Astrocyte of the cerebellum (primary cell): ENCODE measurements around the gene KCNN4.
"Not testable (repeated sequence)": the region's sequence is repeated elsewhere in the genome, so short reads cannot be mapped to it uniquely, and the experiment has no call there.

Experiments
- DNase-seq: peaks from one replicate; pipeline ENCODE4 v3.0.0-alpha.2; 2011; ENCODE audit warnings: low read depth
- H3K4me3 ChIP-seq: 2 replicates; pipeline ENCODE4 v1.5.1; 2011; ENCODE audit warnings: mild to moderate bottlenecking, low read depth, low read length, moderate library complexity
- in situ Hi-C: cut with HindIII; loops from 2 replicates; pipeline ENCODE4 v1.10.0; 2017; ENCODE audit warnings: low sequenced_read_pairs
- TF ChIP-seq, protein P1 (sequence below): IDR thresholded peaks from 2 replicates; pipeline ENCODE4 v1.5.1; 2012; ENCODE audit warnings: low read length, low read depth, moderate library complexity, mild to moderate bottlenecking; ENCODE audit errors: missing control alignments

Gene KCNN4

GRCh38 chr19:43780706-43781525, at the start of gene KCNN4:
Gene KCNN4 (minus strand): TSS chr19:43780973. CDS start chr19:43780861, 112 bp downstream.
- in situ Hi-C loops, result no loop called here
- TF ChIP-seq, protein P1, sequence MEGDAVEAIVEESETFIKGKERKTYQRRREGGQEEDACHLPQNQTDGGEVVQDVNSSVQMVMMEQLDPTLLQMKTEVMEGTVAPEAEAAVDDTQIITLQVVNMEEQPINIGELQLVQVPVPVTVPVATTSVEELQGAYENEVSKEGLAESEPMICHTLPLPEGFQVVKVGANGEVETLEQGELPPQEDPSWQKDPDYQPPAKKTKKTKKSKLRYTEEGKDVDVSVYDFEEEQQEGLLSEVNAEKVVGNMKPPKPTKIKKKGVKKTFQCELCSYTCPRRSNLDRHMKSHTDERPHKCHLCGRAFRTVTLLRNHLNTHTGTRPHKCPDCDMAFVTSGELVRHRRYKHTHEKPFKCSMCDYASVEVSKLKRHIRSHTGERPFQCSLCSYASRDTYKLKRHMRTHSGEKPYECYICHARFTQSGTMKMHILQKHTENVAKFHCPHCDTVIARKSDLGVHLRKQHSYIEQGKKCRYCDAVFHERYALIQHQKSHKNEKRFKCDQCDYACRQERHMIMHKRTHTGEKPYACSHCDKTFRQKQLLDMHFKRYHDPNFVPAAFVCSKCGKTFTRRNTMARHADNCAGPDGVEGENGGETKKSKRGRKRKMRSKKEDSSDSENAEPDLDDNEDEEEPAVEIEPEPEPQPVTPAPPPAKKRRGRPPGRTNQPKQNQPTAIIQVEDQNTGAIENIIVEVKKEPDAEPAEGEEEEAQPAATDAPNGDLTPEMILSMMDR, result no peak
- DNase-seq, result no peak

GRCh38 chr19:43826787-43827754, 46.3 kb upstream of the KCNN4 start, which contains the start of gene ZNF283:
Gene ZNF283 (plus strand): TSS chr19:43827321. CDS start chr19:43833505, 6,184 bp downstream.
- TF ChIP-seq, protein P1, result no peak
- H3K4me3 ChIP-seq, result peak within 1 kb of the TSS; percentile 61
- in situ Hi-C loops, result no loop called here
- DNase-seq, result peak; percentile 74

More at GRCh38 chr19:43780706-43781525, at the start of gene KCNN4:
- no peak within 1 kb of the TSS for H3K4me3 ChIP-seq

GRCh38 chr19:43824572-43824971, 43.8 kb upstream of the KCNN4 start:
- H3K4me3 ChIP-seq, in situ Hi-C loops, DNase-seq: not testable (repeated sequence)

DNA sequence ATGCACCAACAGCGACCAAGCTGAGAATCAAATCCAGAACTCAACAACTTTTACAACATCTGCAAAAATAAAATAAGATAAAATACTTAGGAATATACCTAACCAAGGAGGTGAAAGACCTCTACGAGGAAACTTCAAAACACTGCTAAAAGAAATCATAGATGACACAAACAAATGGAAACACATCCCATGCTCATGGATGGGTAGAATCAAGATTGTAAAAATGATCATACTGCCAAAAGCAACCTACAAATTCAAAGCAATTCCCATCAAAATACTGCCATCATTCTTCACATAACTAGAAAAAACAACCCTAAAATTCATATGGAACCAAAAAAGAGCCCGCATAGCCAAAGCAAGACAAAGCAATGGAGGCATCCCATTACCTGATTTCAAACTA, 43.1 kb upstream of the KCNN4 start:
- H3K4me3 ChIP-seq, in situ Hi-C loops, DNase-seq: not testable (repeated sequence)

- TF ChIP-seq, protein P1, result no peak
- in situ Hi-C loops, result no loop called here
- peak overlapping the region; percentile 39 for H3K4me3 ChIP-seq
- no peak for DNase-seq
Observed at GRCh38 chr19:43820884-43821215, 40.1 kb upstream of the KCNN4 start.

DNA sequence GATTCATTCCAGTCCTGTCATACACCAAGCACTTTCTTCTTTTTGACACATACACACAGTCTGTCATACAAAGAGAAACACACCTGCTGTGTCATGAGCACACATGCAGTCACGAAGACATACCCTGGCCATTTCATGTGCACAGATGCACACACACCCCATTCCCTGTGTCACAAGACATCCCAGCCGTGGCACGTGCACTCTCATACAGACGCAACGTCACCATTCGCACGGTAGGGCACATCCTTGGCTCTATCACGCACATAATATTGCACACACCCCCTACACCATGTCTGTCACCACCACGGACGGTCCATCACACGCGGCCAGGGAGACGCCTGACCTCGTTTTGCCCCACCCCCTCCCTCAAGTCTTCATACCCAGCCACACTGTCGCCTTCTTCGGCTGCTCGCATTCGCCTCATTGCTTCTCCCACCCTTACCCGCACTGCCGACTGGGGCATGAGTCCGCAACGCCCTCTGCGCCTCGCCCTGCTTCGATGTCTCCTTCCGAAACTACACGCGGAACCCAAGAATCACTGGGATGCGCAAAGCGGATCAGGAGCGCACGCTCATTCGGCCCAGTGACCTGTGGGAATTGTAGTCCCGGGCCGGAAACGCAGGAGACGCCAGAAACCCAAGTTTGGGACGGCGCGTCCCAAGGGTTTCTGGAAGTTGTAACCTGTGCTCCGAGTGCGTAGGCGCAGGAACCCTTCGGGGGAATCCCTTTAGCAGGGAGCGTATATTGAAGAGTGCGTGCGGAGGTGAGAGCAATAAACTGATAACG, 39.5 kb upstream of the KCNN4 start:
- in situ Hi-C loops, result no loop called here
- DNase-seq, result no peak
- TF ChIP-seq, protein P1, result no peak
- peak overlapping the region; percentile 39 for H3K4me3 ChIP-seq

DNA sequence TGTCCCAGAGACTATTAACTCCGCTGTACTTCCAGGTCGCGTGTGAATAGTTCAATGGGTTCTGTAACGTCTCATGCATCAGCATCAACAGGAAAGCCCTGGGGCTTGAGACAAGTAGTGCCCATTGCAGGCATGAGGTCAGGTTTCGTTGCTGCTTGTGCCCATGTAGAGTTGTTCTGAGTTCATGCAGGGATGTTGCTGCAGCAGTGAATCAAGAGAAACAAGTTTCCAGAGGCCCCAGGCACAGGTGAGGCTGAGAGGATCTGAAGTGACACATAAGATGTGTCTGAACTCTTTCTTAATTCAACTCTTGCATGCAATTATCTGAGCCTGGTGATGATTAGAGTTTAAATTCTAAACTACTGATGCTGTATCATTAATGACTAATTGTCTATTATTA, 37.7 kb upstream of the KCNN4 start:
- H3K4me3 ChIP-seq, result no peak overlapping the region
- in situ Hi-C loops, result no loop called here
- no peak for DNase-seq
- TF ChIP-seq, protein P1, result no peak

GRCh38 chr19:43817454-43817853, 36.7 kb upstream of the KCNN4 start:
- in situ Hi-C loops, DNase-seq, H3K4me3 ChIP-seq: not testable (repeated sequence)
